ENCODE measurements around the gene HHAT. TPM values are rescaled to one million over a fixed set of nuclear protein-coding genes. Genes with fewer than 3 reads are reported as not detected.

HHAT gene
- total and polyA plus RNA-seq, 2 donors (not counting 3 experiments of a cell fraction or from before 2014, with no cell fraction given) = 2.4 to 4.3 TPM

DNA sequence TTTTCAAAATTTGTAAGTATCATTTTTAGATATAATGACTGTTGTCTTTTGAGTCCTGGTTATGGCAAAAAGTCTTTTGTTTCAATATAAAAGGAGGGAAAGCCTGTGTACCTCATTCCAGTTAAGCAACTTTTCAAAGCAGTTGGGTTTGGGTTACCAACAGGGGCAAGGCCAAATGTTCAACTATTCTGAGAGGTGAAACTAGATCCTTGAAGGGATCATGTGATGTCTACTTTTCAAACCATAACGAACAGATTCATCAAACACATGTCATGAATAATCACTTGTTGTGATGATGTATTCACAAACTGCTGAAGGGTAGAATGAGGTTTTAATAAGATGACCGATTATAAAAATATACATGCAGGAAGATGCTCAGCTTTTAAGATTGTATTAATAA lies 171.3 kb downstream of the HHAT start:
- intact Hi-C loops (cut with micrococcal nuclease) (loop anchor here (2.0 kb wide), 1 partner anchor 19 kb away; no protein-coding TSS in a partner anchor), dilution Hi-C loops (cut with MboI; ENCODE audit: extremely low pct_ligation_motif_present, low sequenced_read_pairs) (no loop called here)
- FAIRE-seq = no peak
- Histone ChIP-seq H3K4me1 (ENCODE audit: control insufficient read depth, extremely low read depth, insufficient read depth, low read length) (no peaks in the 10 kb centered on the region), H3K4me2 (ENCODE audit: insufficient read depth, low read length) (no peak overlapping the region), H3K79me2 (ENCODE audit: control insufficient read depth, insufficient read depth, low read length) (no peaks in the 10 kb centered on the region), H3K27me3 (ENCODE audit: control insufficient read depth in 2 of 2, insufficient read depth in 2 of 2, low read length in 2 of 2) (no peaks in the 10 kb centered on the region), H3K4me3 (replicated peaks in 1 of 3; ENCODE audit: insufficient read depth in 1 of 3, low read depth in 1 of 3, low read length in 3 of 3) (no peak overlapping the region), H4K20me1 (replicated peaks; ENCODE audit: control insufficient read depth, extremely low read depth, insufficient read depth, low read length) (no peaks in the 10 kb centered on the region), H2AFZ (ENCODE audit: low read depth, low read length) (no peak overlapping the region), H3K9me3 (replicated peaks; ENCODE audit: control insufficient read depth, insufficient read depth, low read length) (no peaks in the 10 kb centered on the region), H3K36me3 (ENCODE audit: control insufficient read depth in 2 of 2, extremely low read depth in 1 of 2, insufficient read depth in 2 of 2, low read length in 2 of 2) (no peaks in the 10 kb centered on the region), H3K9ac (replicated peaks; ENCODE audit: extremely low read depth, insufficient read depth, low read length) (no peak overlapping the region), H3K27ac (ENCODE audit: insufficient read depth, low read depth, low read length) (no peak overlapping the region), H3K9me1 (replicated peaks; ENCODE audit: control insufficient read depth, extremely low read depth, insufficient read depth, low read length) (no peaks in the 10 kb centered on the region)
- no TSS peak for BruUV-seq (replicated peaks)
- POLR2A ChIA-PET = no interaction called here
- CTCF ChIA-PET = no interaction called here
- DNase-seq (ENCODE audit: low read depth, low spot score) = no peak
- TF ChIP-seq, protein P1, sequence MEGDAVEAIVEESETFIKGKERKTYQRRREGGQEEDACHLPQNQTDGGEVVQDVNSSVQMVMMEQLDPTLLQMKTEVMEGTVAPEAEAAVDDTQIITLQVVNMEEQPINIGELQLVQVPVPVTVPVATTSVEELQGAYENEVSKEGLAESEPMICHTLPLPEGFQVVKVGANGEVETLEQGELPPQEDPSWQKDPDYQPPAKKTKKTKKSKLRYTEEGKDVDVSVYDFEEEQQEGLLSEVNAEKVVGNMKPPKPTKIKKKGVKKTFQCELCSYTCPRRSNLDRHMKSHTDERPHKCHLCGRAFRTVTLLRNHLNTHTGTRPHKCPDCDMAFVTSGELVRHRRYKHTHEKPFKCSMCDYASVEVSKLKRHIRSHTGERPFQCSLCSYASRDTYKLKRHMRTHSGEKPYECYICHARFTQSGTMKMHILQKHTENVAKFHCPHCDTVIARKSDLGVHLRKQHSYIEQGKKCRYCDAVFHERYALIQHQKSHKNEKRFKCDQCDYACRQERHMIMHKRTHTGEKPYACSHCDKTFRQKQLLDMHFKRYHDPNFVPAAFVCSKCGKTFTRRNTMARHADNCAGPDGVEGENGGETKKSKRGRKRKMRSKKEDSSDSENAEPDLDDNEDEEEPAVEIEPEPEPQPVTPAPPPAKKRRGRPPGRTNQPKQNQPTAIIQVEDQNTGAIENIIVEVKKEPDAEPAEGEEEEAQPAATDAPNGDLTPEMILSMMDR (IDR thresholded peaks at IDR 0.05; ENCODE audit: extremely low read depth in 1 of 2, insufficient read depth in 1 of 2, low read depth in 1 of 2, low read length in 2 of 2) = no peak
- TF ChIP-seq, protein P2, sequence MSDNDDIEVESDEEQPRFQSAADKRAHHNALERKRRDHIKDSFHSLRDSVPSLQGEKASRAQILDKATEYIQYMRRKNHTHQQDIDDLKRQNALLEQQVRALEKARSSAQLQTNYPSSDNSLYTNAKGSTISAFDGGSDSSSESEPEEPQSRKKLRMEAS (IDR thresholded peaks at IDR 0.05; ENCODE audit: insufficient read depth, insufficient read length) = no peak
- no peak for TF ChIP-seq POLR2A (IDR thresholded peaks at IDR 0.05; ENCODE audit: low read depth, low read length)
- no peak for TF ChIP-seq POLR2AphosphoS5 (IDR thresholded peaks at IDR 0.05; ENCODE audit: insufficient read depth, low read depth, low read length)
- no peak for TF ChIP-seq MYC (IDR thresholded peaks at IDR 0.05; ENCODE audit: low read depth, low read length)
- TF ChIP-seq JUN (IDR thresholded peaks at IDR 0.05; ENCODE audit: borderline replicate concordance, insufficient read depth, insufficient read length, low read depth) = no peak
- TF ChIP-seq GATA2 (IDR thresholded peaks at IDR 0.05; ENCODE audit: insufficient read depth, insufficient read length, low read depth, low read length) = no peak
